Measurements from ENCODE around the gene ESR1. TPM values are rescaled to one million over a fixed set of nuclear protein-coding genes. Genes with fewer than 3 reads are reported as not detected.
"Not testable (repeated sequence)": the region's sequence is repeated elsewhere in the genome, so short reads cannot be mapped to it uniquely, and the experiment has no call there.

Gene ESR1
- total and polyA plus RNA-seq, 2 donors from 2014 or later, result 1.1 to 5.2 TPM

DNA sequence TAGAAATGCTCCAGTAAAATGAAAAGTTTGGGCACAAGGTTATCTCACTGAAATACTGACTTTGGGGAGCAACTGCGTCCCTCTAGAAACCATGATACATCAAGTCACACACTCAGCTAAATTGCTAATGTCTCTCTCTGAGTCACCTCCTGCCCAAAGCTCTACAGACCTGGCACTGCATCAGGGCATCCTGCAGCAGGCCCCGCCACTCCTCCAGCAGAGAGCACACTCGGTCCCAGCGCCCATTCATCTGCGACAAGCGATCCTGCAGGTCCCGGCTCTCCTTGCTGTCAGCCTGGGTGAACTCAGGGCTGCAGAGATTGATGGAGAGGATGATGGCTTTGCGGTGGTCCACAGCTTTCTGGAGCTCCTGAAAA, 329.0 kb downstream of the ESR1 start:
- intact Hi-C loops (cut with DNase I), result no loop called here

DNA sequence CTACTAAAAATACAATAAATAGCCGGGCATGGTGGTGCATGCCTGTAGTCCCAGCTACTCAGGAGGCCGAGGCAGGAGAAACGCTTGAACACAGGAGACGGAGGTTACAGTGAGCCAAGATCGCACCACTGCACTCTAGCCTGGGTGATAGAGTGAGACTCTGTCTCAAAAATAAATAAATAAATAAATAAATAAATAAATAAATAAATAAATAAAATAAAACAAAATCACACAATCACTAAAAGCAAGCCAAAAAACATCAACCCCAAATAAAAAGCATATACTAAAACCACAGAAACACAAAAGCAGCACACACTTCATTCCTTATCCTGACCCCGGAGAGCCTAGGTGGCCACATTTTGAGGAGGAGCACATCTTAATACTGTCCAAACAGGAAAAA, 330.9 kb downstream of the ESR1 start:
- H3K4me3 ChIP-seq (ENCODE audit: low read length in 3 of 3); DNase-seq; H3K27me3 ChIP-seq (ENCODE audit: control insufficient read depth, insufficient read depth, low read length); intact Hi-C loops (cut with DNase I); H3K27ac ChIP-seq (ENCODE audit: low read depth in 2 of 2, low read length in 2 of 2); H3K4me1 ChIP-seq (ENCODE audit: control insufficient read depth in 2 of 3, insufficient read depth in 2 of 3, low read depth in 1 of 3, low read length in 3 of 3); H3K9me3 ChIP-seq (ENCODE audit: control insufficient read depth in 2 of 3, insufficient read depth in 1 of 3, low read length in 3 of 3); FAIRE-seq; H3K9ac ChIP-seq (ENCODE audit: low read length in 3 of 3): not testable (repeated sequence)
- peaks cover 6 to 73% (median 39%) of the 10 kb centered on the region in 3 donors for H3K36me3 ChIP-seq (ENCODE audit: control insufficient read depth in 2 of 3, insufficient read depth in 3 of 3, low read length in 3 of 3)

More for the DNA sequence above, 329.0 kb downstream of the ESR1 start:
- Histone ChIP-seq H3K4me1 (ENCODE audit: control insufficient read depth in 2 of 3, insufficient read depth in 2 of 3, low read depth in 1 of 3, low read length in 3 of 3) (no peaks in the 10 kb centered on the region), H3K9ac (ENCODE audit: low read length in 3 of 3) (no peak overlapping the region), H3K27ac (ENCODE audit: low read depth in 2 of 2, low read length in 2 of 2) (no peak overlapping the region), H3K27me3 (ENCODE audit: control insufficient read depth, insufficient read depth, low read length) (no peaks in the 10 kb centered on the region), H3K9me3 (ENCODE audit: control insufficient read depth in 2 of 3, insufficient read depth in 1 of 3, low read length in 3 of 3) (no peaks in the 10 kb centered on the region), H3K36me3 (ENCODE audit: control insufficient read depth in 2 of 3, insufficient read depth in 3 of 3, low read length in 3 of 3) (peaks cover 10 to 83% (median 56%) of the 10 kb centered on the region in 3 donors), H3K4me3 (ENCODE audit: low read length in 3 of 3) (no peak overlapping the region)
- FAIRE-seq, result no peak
- TF ChIP-seq, protein P1, sequence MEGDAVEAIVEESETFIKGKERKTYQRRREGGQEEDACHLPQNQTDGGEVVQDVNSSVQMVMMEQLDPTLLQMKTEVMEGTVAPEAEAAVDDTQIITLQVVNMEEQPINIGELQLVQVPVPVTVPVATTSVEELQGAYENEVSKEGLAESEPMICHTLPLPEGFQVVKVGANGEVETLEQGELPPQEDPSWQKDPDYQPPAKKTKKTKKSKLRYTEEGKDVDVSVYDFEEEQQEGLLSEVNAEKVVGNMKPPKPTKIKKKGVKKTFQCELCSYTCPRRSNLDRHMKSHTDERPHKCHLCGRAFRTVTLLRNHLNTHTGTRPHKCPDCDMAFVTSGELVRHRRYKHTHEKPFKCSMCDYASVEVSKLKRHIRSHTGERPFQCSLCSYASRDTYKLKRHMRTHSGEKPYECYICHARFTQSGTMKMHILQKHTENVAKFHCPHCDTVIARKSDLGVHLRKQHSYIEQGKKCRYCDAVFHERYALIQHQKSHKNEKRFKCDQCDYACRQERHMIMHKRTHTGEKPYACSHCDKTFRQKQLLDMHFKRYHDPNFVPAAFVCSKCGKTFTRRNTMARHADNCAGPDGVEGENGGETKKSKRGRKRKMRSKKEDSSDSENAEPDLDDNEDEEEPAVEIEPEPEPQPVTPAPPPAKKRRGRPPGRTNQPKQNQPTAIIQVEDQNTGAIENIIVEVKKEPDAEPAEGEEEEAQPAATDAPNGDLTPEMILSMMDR (IDR thresholded peaks at IDR 0.05; ENCODE audit: borderline replicate concordance, extremely low read depth, insufficient read depth), result no peak
- DNase-seq, result no peak

- DNase-seq (peak in 1 of 5 donors; percentile 34), FAIRE-seq (no peak)
- Histone ChIP-seq H3K36me3 (ENCODE audit: control insufficient read depth in 2 of 3, insufficient read depth in 3 of 3, low read length in 3 of 3) (peaks cover 3 to 56% (median 18%) of the 10 kb centered on the region in 3 donors), H3K4me3 (ENCODE audit: low read length in 3 of 3) (no peak overlapping the region), H3K4me1 (ENCODE audit: control insufficient read depth in 2 of 3, insufficient read depth in 2 of 3, low read depth in 1 of 3, low read length in 3 of 3) (peaks cover 0 to 11% (median 5%) of the 10 kb centered on the region in 3 donors), H3K27ac (ENCODE audit: low read depth in 2 of 2, low read length in 2 of 2) (no peak overlapping the region), H3K9me3 (ENCODE audit: control insufficient read depth in 2 of 3, insufficient read depth in 1 of 3, low read length in 3 of 3) (no peaks in the 10 kb centered on the region), H3K27me3 (ENCODE audit: control insufficient read depth, insufficient read depth, low read length) (no peaks in the 10 kb centered on the region), H3K9ac (ENCODE audit: low read length in 3 of 3) (no peak overlapping the region)
- intact Hi-C loops (cut with DNase I), result no loop called here
- TF ChIP-seq, protein P1 (IDR thresholded peaks at IDR 0.05; ENCODE audit: borderline replicate concordance, extremely low read depth, insufficient read depth), result no peak
Measured at GRCh38 chr6:152142105-152142504, 334.6 kb downstream of the ESR1 start.

DNA sequence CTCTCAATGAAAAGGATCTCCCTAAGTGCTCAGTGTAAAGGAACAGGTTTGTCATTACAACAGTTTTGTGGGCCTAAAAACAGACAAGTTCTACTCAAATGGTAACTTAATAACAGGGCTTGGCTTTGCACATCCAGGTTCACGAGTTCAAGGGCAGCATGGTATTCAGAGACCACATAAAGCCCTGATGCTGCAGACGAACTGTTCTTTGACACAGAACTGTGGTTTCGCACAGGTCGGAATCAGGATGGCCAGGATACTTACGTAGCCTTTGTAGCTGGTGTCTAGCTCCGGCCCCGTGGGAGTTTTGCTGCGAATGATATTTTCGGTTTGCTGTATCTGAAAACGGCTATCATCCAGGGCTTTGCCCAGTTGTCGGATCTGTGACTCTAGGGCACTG, 335.9 kb downstream of the ESR1 start:
- H3K4me1 ChIP-seq (ENCODE audit: control insufficient read depth in 2 of 3, insufficient read depth in 2 of 3, low read depth in 1 of 3, low read length in 3 of 3), result peaks cover 0 to 11% (median 5%) of the 10 kb centered on the region in 3 donors
- no peak overlapping the region for H3K9ac ChIP-seq (ENCODE audit: low read length in 3 of 3)
- no peaks in the 10 kb centered on the region for H3K27me3 ChIP-seq (ENCODE audit: control insufficient read depth, insufficient read depth, low read length)
- H3K9me3 ChIP-seq (ENCODE audit: control insufficient read depth in 2 of 3, insufficient read depth in 1 of 3, low read length in 3 of 3), result no peaks in the 10 kb centered on the region
- H3K4me3 ChIP-seq (ENCODE audit: low read length in 3 of 3), result no peak overlapping the region
- DNase-seq (no peak), FAIRE-seq (no peak)
- TF ChIP-seq, protein P1 (IDR thresholded peaks at IDR 0.05; ENCODE audit: borderline replicate concordance, extremely low read depth, insufficient read depth), result no peak
- peaks cover 6 to 59% (median 20%) of the 10 kb centered on the region in 3 donors for H3K36me3 ChIP-seq (ENCODE audit: control insufficient read depth in 2 of 3, insufficient read depth in 3 of 3, low read length in 3 of 3)
- intact Hi-C loops (cut with DNase I), result no loop called here
- peak overlapping the region; percentile 8 to 26 for H3K27ac ChIP-seq (ENCODE audit: low read depth in 2 of 2, low read length in 2 of 2)

Measured in kidney (tissue), 14 donors.